ENCODE data around the gene SUCLG2.

DNA sequence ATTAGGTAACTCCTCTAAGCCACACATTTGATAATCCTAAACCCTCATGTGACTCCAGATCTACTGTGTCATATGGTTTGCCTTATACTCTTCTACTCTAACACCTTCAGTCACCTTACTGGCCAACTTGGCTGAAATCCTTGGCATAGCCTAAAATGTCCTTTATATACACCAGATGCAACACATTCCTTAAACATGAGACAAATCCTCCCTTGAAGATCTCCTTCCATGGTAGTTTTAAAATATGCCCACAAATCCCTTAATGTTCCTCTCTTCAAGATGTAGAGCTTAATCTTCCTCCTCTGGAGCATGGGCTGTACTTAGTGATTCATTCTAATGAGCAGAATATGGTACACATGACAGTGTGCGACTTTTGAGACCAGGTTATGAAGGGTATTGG lies 238.9 kb downstream of the SUCLG2 start:
- no peak for TF ChIP-seq POLR2AphosphoS5 (IDR thresholded peaks at IDR 0.05; ENCODE audit: low read depth)
- no peak for TF ChIP-seq GABPA (IDR thresholded peaks at IDR 0.05; ENCODE audit: low read depth)
- TF ChIP-seq, protein P1, sequence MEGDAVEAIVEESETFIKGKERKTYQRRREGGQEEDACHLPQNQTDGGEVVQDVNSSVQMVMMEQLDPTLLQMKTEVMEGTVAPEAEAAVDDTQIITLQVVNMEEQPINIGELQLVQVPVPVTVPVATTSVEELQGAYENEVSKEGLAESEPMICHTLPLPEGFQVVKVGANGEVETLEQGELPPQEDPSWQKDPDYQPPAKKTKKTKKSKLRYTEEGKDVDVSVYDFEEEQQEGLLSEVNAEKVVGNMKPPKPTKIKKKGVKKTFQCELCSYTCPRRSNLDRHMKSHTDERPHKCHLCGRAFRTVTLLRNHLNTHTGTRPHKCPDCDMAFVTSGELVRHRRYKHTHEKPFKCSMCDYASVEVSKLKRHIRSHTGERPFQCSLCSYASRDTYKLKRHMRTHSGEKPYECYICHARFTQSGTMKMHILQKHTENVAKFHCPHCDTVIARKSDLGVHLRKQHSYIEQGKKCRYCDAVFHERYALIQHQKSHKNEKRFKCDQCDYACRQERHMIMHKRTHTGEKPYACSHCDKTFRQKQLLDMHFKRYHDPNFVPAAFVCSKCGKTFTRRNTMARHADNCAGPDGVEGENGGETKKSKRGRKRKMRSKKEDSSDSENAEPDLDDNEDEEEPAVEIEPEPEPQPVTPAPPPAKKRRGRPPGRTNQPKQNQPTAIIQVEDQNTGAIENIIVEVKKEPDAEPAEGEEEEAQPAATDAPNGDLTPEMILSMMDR (IDR thresholded peaks at IDR 0.05; ENCODE audit: insufficient read depth, low read length), result no peak

Data from HL-60 (cell line).